GM18870 (cell line): ENCODE results near the gene TOMM40L.

Experiments
- ATAC-seq: cut with Tn5 transposase; IDR thresholded peaks from one replicate; pipeline ENCODE4 v1.9.1; 2021; ENCODE audit warnings: moderate library complexity; ENCODE audit not compliant: unreplicated experiment

The TOMM40L gene

DNA sequence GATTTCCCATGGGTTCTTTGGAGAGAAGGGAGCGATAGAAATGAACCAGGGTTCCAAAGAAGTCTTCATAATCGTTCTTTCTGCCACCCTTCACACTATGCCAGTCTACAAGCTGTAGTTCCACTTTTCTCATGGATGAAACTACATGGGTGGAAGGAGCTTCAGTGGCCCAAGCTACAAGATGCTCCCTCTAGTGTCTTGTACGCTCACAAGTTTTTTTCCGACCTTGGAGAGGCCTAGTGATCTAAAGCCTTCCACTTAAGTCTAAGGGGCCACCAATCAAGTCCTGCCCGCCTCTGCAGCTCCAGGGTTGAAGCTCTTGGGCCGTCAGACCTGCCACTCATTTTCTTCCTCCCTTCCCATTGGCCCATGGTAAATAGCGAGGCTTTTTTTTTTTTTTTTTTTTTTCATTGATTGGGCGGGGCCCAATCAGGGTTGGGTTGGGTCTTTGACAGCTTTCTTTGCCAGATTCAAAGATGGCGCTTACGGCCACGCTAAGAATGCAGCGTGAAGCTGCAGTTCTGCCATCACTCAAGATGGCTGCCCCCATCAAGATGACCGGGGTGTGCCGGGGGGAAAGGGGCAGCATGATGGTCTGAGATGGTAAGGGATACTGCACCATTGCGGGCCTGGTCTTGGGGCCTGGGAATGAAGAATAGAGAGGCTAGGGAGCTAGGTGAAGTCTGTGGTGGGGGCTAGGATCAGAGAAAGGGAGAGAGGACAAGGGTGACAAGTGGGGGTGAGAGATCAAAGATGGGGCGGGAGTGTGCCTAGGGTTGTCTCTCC is at the start of gene TOMM40L:
Gene TOMM40L, plus strand, starts transcription at position 527 of the 786 bp plus-strand sequence. CDS start 430 bp downstream, outside the sequence.
- peak; percentile 94 for ATAC-seq

GRCh38 chr1:161176468-161177111 is 49.3 kb upstream of the TOMM40L start:
- ATAC-seq = no peak

DNA sequence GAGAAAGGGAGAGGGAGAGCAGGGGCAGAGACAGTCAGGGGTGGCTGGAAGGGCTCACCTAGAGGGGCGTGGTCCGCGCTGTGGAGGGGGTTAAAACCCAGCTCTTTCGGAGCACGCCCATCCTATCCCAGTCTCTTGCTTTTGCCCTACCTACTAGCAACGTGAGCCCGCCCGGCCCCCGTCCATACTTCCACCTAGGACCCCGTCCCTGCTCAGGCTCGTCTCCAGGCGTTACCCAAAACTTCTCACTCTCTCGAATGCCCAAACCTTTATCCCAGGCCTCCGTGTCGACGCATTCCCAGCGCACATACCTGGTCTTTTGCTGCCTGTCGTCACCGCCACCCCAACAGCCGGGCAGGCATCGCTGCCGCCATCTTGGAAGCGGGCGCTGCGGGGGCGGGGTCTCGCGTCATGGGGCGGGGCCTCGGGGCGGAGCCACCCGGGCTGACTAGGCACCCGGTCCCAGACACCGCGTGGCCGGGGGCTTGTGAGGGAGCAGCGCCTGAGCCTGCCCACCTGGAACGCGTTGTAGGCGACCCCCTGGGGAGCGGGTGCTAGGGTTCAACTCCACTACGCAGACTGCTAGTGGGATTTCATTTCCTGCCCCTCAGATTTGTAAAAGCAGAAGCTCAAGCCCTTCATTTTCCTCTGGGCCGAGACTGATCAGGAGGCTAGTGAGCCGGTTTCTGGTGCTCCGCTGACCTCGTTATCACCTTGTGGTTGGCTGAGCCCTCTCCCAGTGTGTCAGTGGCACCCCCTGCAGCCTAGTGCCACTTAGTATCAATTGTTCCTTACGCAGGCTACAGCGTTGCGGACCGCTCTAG is 48.5 kb upstream of the TOMM40L start, which contains the start of gene B4GALT3:
Gene B4GALT3, minus strand, starts transcription at position 396 of the 824 bp plus-strand sequence. CDS start 1,447 bp downstream, outside the sequence.
- peak; percentile 56 for ATAC-seq

- no peak for ATAC-seq
Observed at GRCh38 chr1:161177936-161178244, 48.0 kb upstream of the TOMM40L start.

GRCh38 chr1:161179698-161180097 is 46.2 kb upstream of the TOMM40L start:
- ATAC-seq = no peak

DNA sequence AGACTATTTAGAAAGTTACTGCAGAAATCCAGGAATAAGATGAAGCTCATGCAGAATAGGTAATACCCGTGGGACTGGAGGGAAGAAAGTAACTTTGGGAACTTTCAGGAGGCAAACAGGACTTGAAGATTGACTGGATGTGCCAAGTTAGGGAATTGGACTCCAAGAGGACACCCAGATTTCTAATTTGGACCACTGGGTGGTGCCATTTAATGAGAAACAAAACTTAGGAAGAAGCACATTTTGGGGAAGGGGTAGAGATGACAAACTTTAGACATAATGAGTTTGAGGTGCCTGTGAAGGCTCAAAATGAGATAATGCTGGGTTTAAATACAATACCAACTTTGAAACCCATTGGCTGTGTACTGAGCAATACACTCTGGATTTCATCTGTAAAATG is 45.2 kb upstream of the TOMM40L start:
- no peak for ATAC-seq

DNA sequence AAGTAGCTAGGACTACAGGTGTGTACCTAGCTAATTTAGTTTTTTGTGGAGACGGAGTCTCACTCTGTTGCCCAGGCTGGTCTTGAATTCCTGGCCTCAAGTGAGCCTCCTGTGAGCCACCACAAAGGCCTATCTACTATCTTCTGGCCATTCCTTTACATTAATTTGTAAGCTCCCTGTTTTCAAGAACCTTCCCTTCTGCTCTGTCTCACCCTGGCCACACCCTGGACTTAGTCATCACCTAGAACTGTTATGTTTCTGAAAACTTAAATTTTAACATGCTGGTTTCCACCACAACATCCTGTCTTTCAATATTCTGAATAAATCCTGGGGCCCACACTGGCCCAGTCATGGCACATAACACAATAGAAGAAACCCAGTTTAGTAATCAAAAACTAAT is 43.6 kb upstream of the TOMM40L start:
- ATAC-seq = peak; percentile 45

DNA sequence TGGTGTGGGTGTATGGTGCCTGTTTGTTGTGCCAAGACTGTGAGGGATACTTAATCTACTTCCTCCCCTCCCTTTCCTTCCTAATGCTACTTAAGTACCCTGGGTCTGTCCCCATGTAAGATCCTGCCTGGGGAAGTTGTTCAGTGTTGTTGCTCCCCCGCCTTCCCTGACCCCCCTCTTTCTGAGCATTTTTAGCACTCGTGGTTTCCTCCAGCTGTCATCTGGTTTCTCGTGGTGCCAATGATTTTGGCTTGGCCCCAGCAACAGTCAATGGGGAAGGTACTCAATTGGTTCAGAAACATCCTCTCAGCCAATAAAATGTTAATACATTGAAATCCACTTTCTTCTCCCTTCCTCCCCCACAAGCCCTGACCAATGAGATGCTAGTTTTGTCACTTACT is 40.6 kb upstream of the TOMM40L start:
- peak; percentile 72 for ATAC-seq

DNA sequence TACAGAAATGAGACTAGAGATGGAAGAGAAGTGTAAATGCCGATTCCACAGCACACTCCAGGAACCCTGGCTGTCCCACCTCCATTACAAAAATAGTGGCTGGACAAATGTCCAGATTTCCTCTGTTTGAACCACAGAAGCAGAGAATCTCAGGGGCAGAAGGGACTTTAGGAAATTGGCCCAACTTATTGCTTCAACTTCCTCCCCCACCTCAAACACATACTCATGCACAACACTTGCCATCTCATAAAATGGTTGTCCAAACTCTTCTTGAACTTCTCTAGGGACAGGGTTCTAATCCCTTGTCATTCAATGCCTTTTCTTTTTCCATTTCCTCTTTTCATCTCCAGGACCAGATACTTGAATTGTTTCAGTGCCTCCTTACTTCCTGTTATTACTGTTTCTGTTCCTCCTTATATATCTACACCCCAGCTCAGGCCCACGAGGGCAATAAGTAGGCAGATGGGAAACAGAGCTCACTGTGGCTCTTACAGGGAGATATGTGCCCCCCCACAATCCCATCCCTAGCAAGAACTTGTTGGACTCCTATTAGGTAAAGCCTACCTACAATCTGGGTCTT is 40.0 kb upstream of the TOMM40L start:
- peak; percentile 16 for ATAC-seq

DNA sequence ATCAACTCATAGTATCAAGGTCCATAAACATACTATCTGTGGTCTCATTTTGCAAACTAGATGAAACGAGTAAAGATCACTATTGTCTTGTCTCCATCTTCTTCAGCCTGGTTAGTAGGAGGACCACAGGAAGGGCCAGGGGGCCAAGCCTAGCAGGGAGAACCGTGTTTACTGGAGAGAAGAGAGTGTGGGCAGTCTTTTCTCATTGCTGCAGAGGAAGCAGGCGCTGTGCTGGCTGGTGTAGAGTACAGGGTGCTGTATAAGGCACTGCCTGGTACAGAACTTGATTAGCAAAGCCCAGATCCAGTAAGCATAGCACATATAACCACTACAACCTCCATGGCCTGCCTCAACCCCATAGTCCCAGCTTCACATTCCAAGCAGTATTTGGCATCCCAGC is 38.5 kb upstream of the TOMM40L start:
- no peak for ATAC-seq

DNA sequence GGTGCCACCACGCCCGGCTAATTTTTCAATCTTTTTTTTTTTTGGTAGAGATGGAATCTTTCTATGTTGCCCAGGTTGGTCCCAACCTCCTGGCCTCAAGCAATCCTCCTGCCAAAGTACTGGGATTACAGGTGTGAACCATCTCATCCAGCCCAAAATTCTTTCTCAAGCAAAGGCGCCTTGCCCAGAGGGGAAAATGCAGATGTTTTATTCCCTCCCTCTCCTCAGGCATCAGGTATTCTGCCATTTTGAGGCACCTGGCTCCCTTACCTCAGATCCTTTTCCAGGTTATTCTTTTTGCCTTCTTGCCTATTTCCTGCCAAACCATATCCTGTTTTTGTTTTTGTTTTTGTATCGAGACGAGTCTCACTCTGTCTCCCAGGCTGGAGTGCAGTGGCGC is 37.5 kb upstream of the TOMM40L start:
- ATAC-seq = no peak

DNA sequence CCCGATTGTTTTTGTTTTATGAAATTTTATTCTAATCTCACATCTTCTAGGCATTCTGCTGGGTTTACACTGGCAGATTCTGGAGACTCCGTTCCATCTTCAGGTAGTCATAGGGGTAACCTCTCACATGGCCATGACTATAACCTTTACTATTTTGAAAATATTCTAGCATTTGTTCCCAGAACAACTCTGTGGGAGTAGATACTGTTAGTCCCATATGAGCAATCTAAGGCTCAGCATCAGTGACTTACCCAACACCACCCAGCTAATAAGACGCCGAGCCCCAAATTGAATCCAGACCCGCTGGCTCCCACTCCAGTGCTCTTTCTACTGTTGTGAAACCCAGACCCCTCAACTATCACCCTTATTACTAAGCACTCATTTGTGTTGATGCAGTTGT is 36.8 kb upstream of the TOMM40L start:
- no peak for ATAC-seq

- no peak for ATAC-seq
Observed at GRCh38 chr1:161190962-161191521, 34.8 kb upstream of the TOMM40L start.

- ATAC-seq = no peak
Observed at GRCh38 chr1:161191971-161192370, 33.9 kb upstream of the TOMM40L start.

DNA sequence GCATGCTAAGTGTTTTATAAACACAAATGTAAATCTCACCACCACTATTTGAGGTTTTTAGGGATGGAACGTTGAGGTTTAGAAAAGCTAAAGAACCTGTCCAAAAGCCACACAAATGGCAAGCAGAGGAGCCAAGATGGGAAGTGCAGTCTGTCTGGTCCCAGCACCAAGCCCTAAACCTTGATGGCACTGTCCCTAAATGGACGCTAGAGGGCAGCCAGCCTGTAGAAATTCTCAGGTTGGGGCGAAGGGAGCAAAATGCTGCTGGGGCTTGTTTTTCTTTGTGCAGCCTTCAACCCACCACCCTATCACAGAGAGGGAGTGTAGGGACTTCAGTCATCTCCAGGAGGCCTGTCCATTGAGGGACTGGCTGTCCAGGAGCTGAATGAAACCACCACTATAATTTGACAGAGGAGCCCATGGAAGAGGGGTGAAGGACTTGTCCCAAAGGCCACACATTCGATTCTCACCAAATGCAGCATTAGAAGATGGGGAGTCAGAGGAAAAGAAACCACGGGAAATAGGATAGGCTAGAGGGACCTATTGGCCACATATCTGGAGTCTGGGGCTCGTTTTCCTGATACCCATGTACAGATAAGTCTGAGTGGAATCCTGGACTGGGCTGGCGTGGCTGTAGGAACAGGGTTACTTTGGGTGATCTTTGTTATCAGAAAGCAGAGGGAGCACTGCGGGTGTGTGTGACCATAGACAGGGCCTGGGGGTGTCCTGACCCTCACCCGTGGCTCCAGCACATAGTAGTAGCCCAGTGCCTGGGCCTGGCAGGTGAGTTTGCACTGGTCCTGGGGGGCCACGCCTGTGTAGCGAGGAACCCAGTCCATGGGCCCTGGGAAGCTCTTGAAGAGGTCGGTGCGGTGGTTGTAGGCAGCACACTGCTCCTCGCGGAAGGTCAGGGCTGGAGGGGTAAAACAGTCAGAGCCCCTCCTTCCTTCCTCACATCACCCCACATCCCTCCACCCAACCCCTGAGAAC is 33.1 kb upstream of the TOMM40L start:
- ATAC-seq = peak; percentile 57

- ATAC-seq = no peak
Observed at GRCh38 chr1:161193561-161194235, 32.2 kb upstream of the TOMM40L start.

DNA sequence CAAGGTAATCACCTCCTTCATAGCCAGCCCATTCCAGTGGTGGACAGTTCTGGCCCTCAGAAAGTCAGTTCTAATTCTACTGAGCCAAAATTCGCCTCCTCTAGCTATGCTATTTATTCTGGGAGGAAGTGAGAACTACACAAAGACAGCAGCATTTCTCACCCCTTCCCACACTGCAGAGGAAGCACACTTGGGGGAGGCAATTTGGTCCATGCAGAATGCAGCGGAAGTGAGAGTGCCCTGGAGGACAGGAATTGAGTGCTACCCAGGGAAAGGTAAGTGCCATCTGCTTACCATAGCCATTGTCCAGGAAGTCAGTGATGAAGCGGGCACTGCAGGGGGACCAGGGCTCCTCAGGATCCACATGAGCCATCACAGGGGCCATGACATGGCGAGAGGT is 30.7 kb upstream of the TOMM40L start:
- no peak for ATAC-seq

- no peak for ATAC-seq
Observed at GRCh38 chr1:161196111-161196510, 29.7 kb upstream of the TOMM40L start.
